ENCODE data around the gene KCNQ5.

GRCh38 chr6:72869621-72870020 lies 247.8 kb downstream of the KCNQ5 start:
- TF ChIP-seq, protein P1, sequence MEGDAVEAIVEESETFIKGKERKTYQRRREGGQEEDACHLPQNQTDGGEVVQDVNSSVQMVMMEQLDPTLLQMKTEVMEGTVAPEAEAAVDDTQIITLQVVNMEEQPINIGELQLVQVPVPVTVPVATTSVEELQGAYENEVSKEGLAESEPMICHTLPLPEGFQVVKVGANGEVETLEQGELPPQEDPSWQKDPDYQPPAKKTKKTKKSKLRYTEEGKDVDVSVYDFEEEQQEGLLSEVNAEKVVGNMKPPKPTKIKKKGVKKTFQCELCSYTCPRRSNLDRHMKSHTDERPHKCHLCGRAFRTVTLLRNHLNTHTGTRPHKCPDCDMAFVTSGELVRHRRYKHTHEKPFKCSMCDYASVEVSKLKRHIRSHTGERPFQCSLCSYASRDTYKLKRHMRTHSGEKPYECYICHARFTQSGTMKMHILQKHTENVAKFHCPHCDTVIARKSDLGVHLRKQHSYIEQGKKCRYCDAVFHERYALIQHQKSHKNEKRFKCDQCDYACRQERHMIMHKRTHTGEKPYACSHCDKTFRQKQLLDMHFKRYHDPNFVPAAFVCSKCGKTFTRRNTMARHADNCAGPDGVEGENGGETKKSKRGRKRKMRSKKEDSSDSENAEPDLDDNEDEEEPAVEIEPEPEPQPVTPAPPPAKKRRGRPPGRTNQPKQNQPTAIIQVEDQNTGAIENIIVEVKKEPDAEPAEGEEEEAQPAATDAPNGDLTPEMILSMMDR (IDR thresholded peaks at IDR 0.05) = no peak
- TF ChIP-seq, protein P2, sequence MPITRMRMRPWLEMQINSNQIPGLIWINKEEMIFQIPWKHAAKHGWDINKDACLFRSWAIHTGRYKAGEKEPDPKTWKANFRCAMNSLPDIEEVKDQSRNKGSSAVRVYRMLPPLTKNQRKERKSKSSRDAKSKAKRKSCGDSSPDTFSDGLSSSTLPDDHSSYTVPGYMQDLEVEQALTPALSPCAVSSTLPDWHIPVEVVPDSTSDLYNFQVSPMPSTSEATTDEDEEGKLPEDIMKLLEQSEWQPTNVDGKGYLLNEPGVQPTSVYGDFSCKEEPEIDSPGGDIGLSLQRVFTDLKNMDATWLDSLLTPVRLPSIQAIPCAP (CRISPR knock-in tag; IDR thresholded peaks at IDR 0.05) = no peak
- TF ChIP-seq NR3C1 (CRISPR knock-in tag; conservative IDR thresholded peaks at IDR 0.05; ENCODE audit: low read depth) = no peak
- no peak for TF ChIP-seq ZBTB21 (CRISPR knock-in tag; IDR thresholded peaks at IDR 0.05; ENCODE audit: borderline replicate concordance)
- TF ChIP-seq TP53 (CRISPR knock-in tag; IDR thresholded peaks at IDR 0.05) = no peak
- TF ChIP-seq STAT6 (CRISPR knock-in tag; conservative IDR thresholded peaks at IDR 0.05; ENCODE audit: low read depth) = no peak
- no peak for TF ChIP-seq ZNF121 (CRISPR knock-in tag; IDR thresholded peaks at IDR 0.05)
- TF ChIP-seq CREM (CRISPR knock-in tag; IDR thresholded peaks at IDR 0.05) = no peak

Data from WTC11 (cell line).